ENCODE data around the gene ZBTB7C. TPM values are rescaled to one million over a fixed set of nuclear protein-coding genes. Genes with fewer than 3 reads are reported as not detected.

ZBTB7C gene
- total RNA-seq, 1 experiment from 2014 or later, result 0.32 TPM

- Histone ChIP-seq H3K27ac (ENCODE audit: low read depth, low read length, poor library complexity, severe bottlenecking) (no peak overlapping the region), H3K36me3 (ENCODE audit: insufficient read depth, low read length, poor library complexity, severe bottlenecking) (no peaks in the 10 kb centered on the region), H3K4me3 (ENCODE audit: low read depth, low read length, poor library complexity, severe bottlenecking) (no peak overlapping the region), H3K27me3 (replicated peaks; ENCODE audit: insufficient read depth, low read depth, low read length, poor library complexity) (peaks cover 4% of the 10 kb centered on the region), H3K4me1 (ENCODE audit: insufficient read depth, low read length, poor library complexity, severe bottlenecking) (no peaks in the 10 kb centered on the region), H3K9me3 (ENCODE audit: low read depth, low read length, poor library complexity, severe bottlenecking) (no peaks in the 10 kb centered on the region)
- ChIA-PET CTCF (no interaction called here), POLR2A (ENCODE audit: low non-redundant PET) (no interaction called here)
- no peak for DNase-seq (ENCODE audit: low spot score)
- no peak for TF ChIP-seq EZH2 (IDR thresholded peaks at IDR 0.05; ENCODE audit: borderline replicate concordance, low read depth, low read length, poor library complexity, severe bottlenecking)
- TF ChIP-seq, protein P1, sequence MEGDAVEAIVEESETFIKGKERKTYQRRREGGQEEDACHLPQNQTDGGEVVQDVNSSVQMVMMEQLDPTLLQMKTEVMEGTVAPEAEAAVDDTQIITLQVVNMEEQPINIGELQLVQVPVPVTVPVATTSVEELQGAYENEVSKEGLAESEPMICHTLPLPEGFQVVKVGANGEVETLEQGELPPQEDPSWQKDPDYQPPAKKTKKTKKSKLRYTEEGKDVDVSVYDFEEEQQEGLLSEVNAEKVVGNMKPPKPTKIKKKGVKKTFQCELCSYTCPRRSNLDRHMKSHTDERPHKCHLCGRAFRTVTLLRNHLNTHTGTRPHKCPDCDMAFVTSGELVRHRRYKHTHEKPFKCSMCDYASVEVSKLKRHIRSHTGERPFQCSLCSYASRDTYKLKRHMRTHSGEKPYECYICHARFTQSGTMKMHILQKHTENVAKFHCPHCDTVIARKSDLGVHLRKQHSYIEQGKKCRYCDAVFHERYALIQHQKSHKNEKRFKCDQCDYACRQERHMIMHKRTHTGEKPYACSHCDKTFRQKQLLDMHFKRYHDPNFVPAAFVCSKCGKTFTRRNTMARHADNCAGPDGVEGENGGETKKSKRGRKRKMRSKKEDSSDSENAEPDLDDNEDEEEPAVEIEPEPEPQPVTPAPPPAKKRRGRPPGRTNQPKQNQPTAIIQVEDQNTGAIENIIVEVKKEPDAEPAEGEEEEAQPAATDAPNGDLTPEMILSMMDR (conservative IDR thresholded peaks at IDR 0.05; ENCODE audit: low read depth, low read length), result no peak
- BruUV-seq (replicated peaks), result no TSS peak
- intact Hi-C loops (cut with micrococcal nuclease; ENCODE audit: unreplicated experiment), result no loop called here
Observed at GRCh38 chr18:48090021-48090420, 319.2 kb downstream of the ZBTB7C start.

DNA sequence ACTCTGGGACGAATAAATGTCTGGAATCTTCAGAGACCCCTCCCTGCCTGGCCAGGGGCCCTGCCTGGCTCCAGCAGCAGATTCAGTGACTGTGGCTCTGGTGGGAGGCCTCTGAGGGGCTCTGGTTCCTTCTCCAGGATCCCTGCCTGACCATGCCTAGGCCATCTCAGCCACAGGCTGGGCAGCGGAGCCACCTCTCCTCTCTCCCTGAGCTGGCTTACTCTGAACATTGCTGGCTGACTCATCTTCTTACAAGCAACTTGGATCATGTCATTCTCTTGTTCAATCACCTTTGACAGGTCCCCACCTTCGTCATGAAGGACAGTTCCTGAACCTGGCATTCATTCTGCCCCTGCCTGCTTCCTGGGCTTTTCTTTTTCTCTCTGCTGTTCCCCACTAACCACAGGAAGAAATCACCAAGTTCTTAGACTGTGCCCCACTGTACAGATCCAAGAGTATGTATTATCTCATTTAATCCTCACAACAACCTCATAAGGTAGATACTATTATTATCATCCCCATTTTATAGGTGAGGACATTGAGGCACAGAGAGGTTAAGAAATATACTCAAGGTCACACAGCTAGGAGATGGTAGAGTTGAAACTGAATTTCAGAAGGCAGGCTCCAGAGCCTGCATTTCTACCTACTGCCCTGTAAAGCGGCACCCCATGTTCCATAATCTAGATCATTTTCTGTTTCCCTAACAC, 323.2 kb downstream of the ZBTB7C start:
- CTCF ChIA-PET, result no interaction called here
- Histone ChIP-seq H3K27me3 (replicated peaks; ENCODE audit: insufficient read depth, low read depth, low read length, poor library complexity) (no peaks in the 10 kb centered on the region), H3K9me3 (ENCODE audit: low read depth, low read length, poor library complexity, severe bottlenecking) (no peaks in the 10 kb centered on the region), H3K4me3 (ENCODE audit: low read depth, low read length, poor library complexity, severe bottlenecking) (no peak overlapping the region), H3K4me1 (ENCODE audit: insufficient read depth, low read length, poor library complexity, severe bottlenecking) (no peaks in the 10 kb centered on the region), H3K36me3 (ENCODE audit: insufficient read depth, low read length, poor library complexity, severe bottlenecking) (no peaks in the 10 kb centered on the region), H3K27ac (ENCODE audit: low read depth, low read length, poor library complexity, severe bottlenecking) (no peak overlapping the region)
- no TSS peak for BruUV-seq (replicated peaks)
- POLR2A ChIA-PET (ENCODE audit: low non-redundant PET), result no interaction called here
- TF ChIP-seq EZH2 (IDR thresholded peaks at IDR 0.05; ENCODE audit: borderline replicate concordance, low read depth, low read length, poor library complexity, severe bottlenecking), result no peak
- TF ChIP-seq, protein P1 (conservative IDR thresholded peaks at IDR 0.05; ENCODE audit: low read depth, low read length), result no peak
- intact Hi-C loops (cut with micrococcal nuclease; ENCODE audit: unreplicated experiment), result no loop called here
- no peak for DNase-seq (ENCODE audit: low spot score)

DNA sequence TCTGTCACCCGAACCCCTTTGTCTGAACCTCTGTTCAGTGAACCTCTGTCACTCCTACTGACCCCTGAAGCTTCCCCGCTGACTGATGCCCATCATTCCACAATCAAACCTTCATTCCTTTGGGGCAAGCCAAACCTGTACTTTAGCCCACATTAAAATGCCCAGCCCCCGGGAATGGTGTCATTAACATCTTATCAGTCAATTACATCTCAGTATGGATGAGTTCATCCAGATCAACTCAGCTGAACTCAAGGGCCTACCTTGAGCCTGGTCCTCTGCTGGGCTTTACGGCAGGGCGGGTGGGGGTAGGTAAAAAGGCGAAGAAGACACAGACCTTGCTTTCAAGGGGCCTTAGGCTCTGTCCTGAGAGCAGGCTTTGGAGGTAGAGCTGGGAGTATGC, 324.3 kb downstream of the ZBTB7C start:
- intact Hi-C loops (cut with micrococcal nuclease; ENCODE audit: unreplicated experiment), result no loop called here
- no peaks in the 10 kb centered on the region for H3K27me3 ChIP-seq (replicated peaks; ENCODE audit: insufficient read depth, low read depth, low read length, poor library complexity)
- DNase-seq (ENCODE audit: low spot score), result no peak
- H3K36me3 ChIP-seq (ENCODE audit: insufficient read depth, low read length, poor library complexity, severe bottlenecking), result no peaks in the 10 kb centered on the region
- ChIA-PET POLR2A (ENCODE audit: low non-redundant PET) (no interaction called here), CTCF (no interaction called here)
- no TSS peak for BruUV-seq (replicated peaks)
- no peak overlapping the region for H3K27ac ChIP-seq (ENCODE audit: low read depth, low read length, poor library complexity, severe bottlenecking)
- no peak overlapping the region for H3K4me3 ChIP-seq (ENCODE audit: low read depth, low read length, poor library complexity, severe bottlenecking)
- H3K9me3 ChIP-seq (ENCODE audit: low read depth, low read length, poor library complexity, severe bottlenecking), result no peaks in the 10 kb centered on the region
- no peaks in the 10 kb centered on the region for H3K4me1 ChIP-seq (ENCODE audit: insufficient read depth, low read length, poor library complexity, severe bottlenecking)
- no peak for TF ChIP-seq EZH2 (IDR thresholded peaks at IDR 0.05; ENCODE audit: borderline replicate concordance, low read depth, low read length, poor library complexity, severe bottlenecking)
- TF ChIP-seq, protein P1 (conservative IDR thresholded peaks at IDR 0.05; ENCODE audit: low read depth, low read length), result no peak
